Hepatocyte (in vitro differentiated cells): ENCODE data around the gene UTP15. TPM values are rescaled to one million over a fixed set of nuclear protein-coding genes. Genes with fewer than 3 reads are reported as not detected.
A peak's percentile ranks its signal among the peaks of the same experiment; 100 is the strongest.

ENCODE experiments used
- DNase-seq: peaks from one replicate; pipeline ENCODE4 v3.0.0-alpha.2; 2016; ENCODE audit warnings: low spot score
- H2AFZ ChIP-seq: fragments of 200-600 bp; sonication (generic); 2 replicates; pipeline ENCODE4 v1.6.0; 2016; ENCODE audit warnings: antibody characterized with exemption, mild to moderate bottlenecking
- H3K27ac ChIP-seq: fragments of 200-600 bp; sonication (generic); 2 replicates; pipeline ENCODE4 v1.5.1; 2016; ENCODE audit warnings: mild to moderate bottlenecking
- H3K27me3 ChIP-seq: fragments of 200-600 bp; sonication (generic); 2 replicates; pipeline ENCODE4 v1.6.1; 2016
- H3K36me3 ChIP-seq: fragments of 200-600 bp; sonication (generic); replicated peaks from 2 replicates; pipeline ENCODE4 v1.5.1; 2016; ENCODE audit warnings: low read depth; ENCODE audit not compliant: insufficient read depth
- H3K4me1 ChIP-seq: fragments of 200-600 bp; sonication (generic); 2 replicates; pipeline ENCODE4 v1.5.1; 2016; ENCODE audit warnings: mild to moderate bottlenecking, moderate library complexity; ENCODE audit not compliant: insufficient read depth
- H3K4me2 ChIP-seq: fragments of 200-600 bp; sonication (generic); 2 replicates; pipeline ENCODE4 v1.6.0; 2016
- H3K4me3 ChIP-seq: fragments of 200-600 bp; sonication (generic); 2 replicates; pipeline ENCODE4 v1.5.1; 2016; ENCODE audit warnings: mild to moderate bottlenecking
- H3K79me2 ChIP-seq: fragments of 200-600 bp; sonication (generic); 2 replicates; pipeline ENCODE4 v1.6.0; 2017; ENCODE audit warnings: mild to moderate bottlenecking
- H3K9me2 ChIP-seq: fragments of 200-600 bp; sonication (generic); replicated peaks from 2 replicates; pipeline ENCODE4 v1.6.0; 2017; ENCODE audit warnings: mild to moderate bottlenecking; ENCODE audit not compliant: insufficient read depth
- H3K9me3 ChIP-seq: fragments of 200-600 bp; sonication (generic); 2 replicates; pipeline ENCODE4 v1.5.1; 2016; ENCODE audit warnings: low read depth, mild to moderate bottlenecking
- H4K20me1 ChIP-seq: fragments of 200-600 bp; sonication (generic); 2 replicates; pipeline ENCODE4 v1.6.0; 2016; ENCODE audit warnings: mild to moderate bottlenecking; ENCODE audit not compliant: insufficient read depth, poor library complexity, severe bottlenecking
- EZH2 ChIP-seq: fragments of 200-600 bp; sonication (generic); IDR thresholded peaks from 2 replicates; pipeline ENCODE4 v1.6.1; 2016; ENCODE audit warnings: antibody characterized with exemption, mild to moderate bottlenecking, borderline replicate concordance
- EZH2phosphoT487 ChIP-seq: fragments of 200-600 bp; sonication (generic); IDR thresholded peaks from one replicate; pipeline ENCODE4 v1.6.1; 2018; ENCODE audit warnings: antibody characterized with exemption, mild to moderate bottlenecking, low read depth, moderate library complexity; ENCODE audit not compliant: unreplicated experiment, severe bottlenecking
- WGBS: methylation state at CpG from one replicate; pipeline ENCODE4 v1.1.6; 2016; ENCODE audit warnings: low lambda C conversion rate; ENCODE audit errors: missing lambda C conversion rate; 5-methylcytosine and 5-hydroxymethylcytosine counted together
- polyA plus RNA-seq: library from polyadenylated mRNA; unstranded; fragments of >200 nt; fragmentation: Nextera tagmentation; extraction: Ambion mirVana; gene quantifications from 2 replicates; pipeline ENCODE4 v1.2.1, GENCODE V29; 2016
- total RNA-seq: library from RNA; depleted of rRNA; stranded (reverse); fragments of >200 nt; gene quantifications from 2 replicates; pipeline ENCODE4 v1.2.3, GENCODE V29; 2014
- TF ChIP-seq, protein P1 (sequence below): fragments of 200-600 bp; sonication (generic); IDR thresholded peaks from 2 replicates; pipeline ENCODE4 v1.5.1; 2016; ENCODE audit warnings: antibody characterized with exemption, mild to moderate bottlenecking; ENCODE audit not compliant: poor library complexity

Gene UTP15
- total and polyA plus RNA-seq, 2 experiments from 2014 or later = 11.0 to 20.7 TPM

DNA sequence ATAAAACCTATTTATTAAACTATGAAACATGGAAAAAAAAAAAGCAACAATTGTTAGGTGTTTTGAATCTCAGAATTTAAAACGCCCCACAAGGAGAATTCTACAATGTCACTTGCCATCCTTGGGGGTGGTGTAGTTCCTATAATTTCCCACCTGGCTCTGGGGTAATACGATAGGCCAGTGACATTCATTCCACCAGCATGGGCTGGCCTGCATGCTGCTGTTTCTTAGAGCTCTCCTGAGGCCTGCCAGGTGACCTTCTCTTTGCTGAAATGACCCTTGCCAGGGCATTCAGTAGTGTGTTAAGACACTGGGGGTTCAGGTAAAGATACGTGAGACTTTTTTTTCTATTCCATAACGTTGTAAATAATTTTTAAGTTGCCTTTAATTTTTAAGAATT is 50.4 kb downstream of the UTP15 start:
- no peaks in the 10 kb centered on the region for H3K9me2 ChIP-seq
- WGBS = 85% methylated on average over 4 of the region's 4 CpGs
- H3K4me1 ChIP-seq = no peaks in the 10 kb centered on the region
- no peak overlapping the region for H3K4me3 ChIP-seq
- no peak for DNase-seq
- peaks cover 5% of the 10 kb centered on the region for H3K27me3 ChIP-seq
- no peak overlapping the region for H3K27ac ChIP-seq
- TF ChIP-seq EZH2 = no peak
- TF ChIP-seq EZH2phosphoT487 = no peak
- H4K20me1 ChIP-seq = no peaks in the 10 kb centered on the region
- no peak overlapping the region for H2AFZ ChIP-seq
- H3K79me2 ChIP-seq = no peaks in the 10 kb centered on the region
- no peak overlapping the region for H3K4me2 ChIP-seq
- no peaks in the 10 kb centered on the region for H3K36me3 ChIP-seq
- no peaks in the 10 kb centered on the region for H3K9me3 ChIP-seq

DNA sequence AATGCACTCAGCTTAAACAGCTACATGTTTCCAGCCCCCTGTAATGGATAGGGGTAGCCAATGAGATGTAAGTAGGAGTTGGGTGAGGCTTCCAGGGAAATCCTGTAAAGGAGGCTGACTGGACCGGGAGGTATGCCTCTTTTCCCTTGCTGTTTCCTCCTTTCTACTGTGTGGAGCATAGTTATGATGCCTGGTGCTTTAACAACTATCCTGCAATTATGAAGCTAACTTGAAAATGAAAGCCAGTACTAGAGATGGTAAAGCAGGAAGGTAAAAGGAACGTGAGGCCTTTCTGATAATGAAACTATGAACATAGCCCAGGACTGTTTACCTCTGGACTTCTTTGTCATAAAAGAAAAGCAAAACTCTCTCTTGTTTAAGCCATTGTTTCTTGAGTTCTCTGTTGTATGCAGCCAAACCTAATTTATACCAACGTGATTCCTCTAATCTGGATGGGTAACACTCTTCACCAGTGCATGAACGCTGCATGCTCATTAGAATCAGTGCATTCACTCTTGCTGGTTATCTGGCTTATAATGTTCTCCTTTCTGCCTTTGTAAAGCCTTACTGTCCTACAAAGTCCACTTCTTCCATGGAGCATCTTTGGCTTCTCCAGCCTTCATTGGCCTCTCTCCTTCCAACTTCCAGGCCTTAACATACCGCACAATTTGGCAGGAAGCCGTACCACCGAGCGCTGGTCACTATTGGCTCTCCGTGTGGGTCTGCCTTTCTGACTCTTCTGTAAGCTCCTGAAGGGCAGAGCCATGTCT is 52.2 kb downstream of the UTP15 start:
- 72% methylated on average over 9 of the region's 9 CpGs for WGBS
- H3K9me3 ChIP-seq = no peaks in the 10 kb centered on the region
- H3K4me3 ChIP-seq = no peak overlapping the region
- no peaks in the 10 kb centered on the region for H3K36me3 ChIP-seq
- H3K79me2 ChIP-seq = no peaks in the 10 kb centered on the region
- H3K27ac ChIP-seq = no peak overlapping the region
- H3K4me1 ChIP-seq = no peaks in the 10 kb centered on the region
- H3K27me3 ChIP-seq = peaks cover 5% of the 10 kb centered on the region
- no peak for TF ChIP-seq EZH2
- no peak for TF ChIP-seq EZH2phosphoT487
- TF ChIP-seq, protein P1, sequence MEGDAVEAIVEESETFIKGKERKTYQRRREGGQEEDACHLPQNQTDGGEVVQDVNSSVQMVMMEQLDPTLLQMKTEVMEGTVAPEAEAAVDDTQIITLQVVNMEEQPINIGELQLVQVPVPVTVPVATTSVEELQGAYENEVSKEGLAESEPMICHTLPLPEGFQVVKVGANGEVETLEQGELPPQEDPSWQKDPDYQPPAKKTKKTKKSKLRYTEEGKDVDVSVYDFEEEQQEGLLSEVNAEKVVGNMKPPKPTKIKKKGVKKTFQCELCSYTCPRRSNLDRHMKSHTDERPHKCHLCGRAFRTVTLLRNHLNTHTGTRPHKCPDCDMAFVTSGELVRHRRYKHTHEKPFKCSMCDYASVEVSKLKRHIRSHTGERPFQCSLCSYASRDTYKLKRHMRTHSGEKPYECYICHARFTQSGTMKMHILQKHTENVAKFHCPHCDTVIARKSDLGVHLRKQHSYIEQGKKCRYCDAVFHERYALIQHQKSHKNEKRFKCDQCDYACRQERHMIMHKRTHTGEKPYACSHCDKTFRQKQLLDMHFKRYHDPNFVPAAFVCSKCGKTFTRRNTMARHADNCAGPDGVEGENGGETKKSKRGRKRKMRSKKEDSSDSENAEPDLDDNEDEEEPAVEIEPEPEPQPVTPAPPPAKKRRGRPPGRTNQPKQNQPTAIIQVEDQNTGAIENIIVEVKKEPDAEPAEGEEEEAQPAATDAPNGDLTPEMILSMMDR = no peak
- H4K20me1 ChIP-seq = no peaks in the 10 kb centered on the region
- DNase-seq = peak; percentile 18
- no peaks in the 10 kb centered on the region for H3K9me2 ChIP-seq
- H2AFZ ChIP-seq = peak overlapping the region; percentile 60
- H3K4me2 ChIP-seq = peak overlapping the region; percentile 45

DNA sequence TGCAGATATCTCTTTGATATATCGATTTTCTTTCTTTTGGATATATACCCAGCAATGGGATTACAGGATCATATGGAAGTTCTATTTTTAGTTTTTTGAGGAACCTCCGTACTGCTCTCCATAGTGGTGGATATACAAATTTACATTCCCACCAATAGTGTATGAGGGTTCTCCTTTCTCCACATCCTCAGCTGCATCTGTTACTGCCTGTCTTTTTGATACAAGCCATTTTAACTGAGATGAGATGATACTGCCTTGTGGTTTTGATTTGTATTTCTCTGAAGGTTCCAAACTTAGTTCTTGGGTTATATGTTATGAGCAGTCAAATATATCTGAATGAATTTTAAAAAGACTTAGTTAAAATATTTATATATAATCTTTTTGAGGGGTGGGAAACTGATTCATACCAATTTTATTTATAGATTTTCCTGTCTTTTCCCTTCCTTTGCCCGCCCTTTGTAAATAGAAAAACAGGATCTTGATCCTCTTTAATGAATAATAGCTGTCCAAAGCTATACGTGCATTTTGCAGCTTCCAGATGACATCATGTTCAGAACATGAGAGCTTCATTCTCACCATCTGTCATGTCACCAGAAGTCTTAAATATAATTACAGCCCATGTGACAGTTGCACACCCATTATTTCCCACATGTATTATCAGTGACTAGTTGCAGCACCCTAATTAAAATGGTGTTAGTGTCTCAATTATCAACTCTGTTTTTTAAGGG is 54.2 kb downstream of the UTP15 start:
- peaks cover 5% of the 10 kb centered on the region for H3K27me3 ChIP-seq
- H3K79me2 ChIP-seq = no peaks in the 10 kb centered on the region
- H3K27ac ChIP-seq = no peak overlapping the region
- H3K4me2 ChIP-seq = no peak overlapping the region
- H4K20me1 ChIP-seq = no peaks in the 10 kb centered on the region
- H3K9me2 ChIP-seq = no peaks in the 10 kb centered on the region
- 68% methylated on average over 4 of the region's 4 CpGs for WGBS
- no peak overlapping the region for H3K4me3 ChIP-seq
- H3K9me3 ChIP-seq = no peaks in the 10 kb centered on the region
- TF ChIP-seq, protein P1 = no peak
- TF ChIP-seq EZH2 (no peak), EZH2phosphoT487 (no peak)
- H2AFZ ChIP-seq = no peak overlapping the region
- no peaks in the 10 kb centered on the region for H3K4me1 ChIP-seq
- no peaks in the 10 kb centered on the region for H3K36me3 ChIP-seq
- DNase-seq = no peak

DNA sequence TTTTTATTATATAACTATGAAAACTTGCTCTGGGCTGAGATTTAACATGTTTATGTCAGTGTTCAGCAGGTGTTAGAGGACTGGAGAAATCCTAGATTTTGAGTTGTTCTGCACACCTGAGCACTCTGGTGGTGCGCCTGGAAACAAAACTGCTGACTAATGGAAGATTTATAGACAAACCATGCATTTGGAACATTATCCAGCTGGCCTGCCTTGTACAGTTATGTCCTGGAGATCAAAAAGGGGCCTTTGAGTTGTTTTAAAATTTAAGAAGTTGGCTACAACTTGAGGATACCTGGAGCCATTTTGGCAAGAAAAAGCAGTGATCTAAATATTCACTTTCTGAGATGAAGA is 54.8 kb downstream of the UTP15 start:
- no peaks in the 10 kb centered on the region for H3K9me3 ChIP-seq
- H2AFZ ChIP-seq = no peak overlapping the region
- no peaks in the 10 kb centered on the region for H3K9me2 ChIP-seq
- H3K4me2 ChIP-seq = no peak overlapping the region
- peaks cover 7% of the 10 kb centered on the region for H3K27me3 ChIP-seq
- H3K79me2 ChIP-seq = no peaks in the 10 kb centered on the region
- no peaks in the 10 kb centered on the region for H4K20me1 ChIP-seq
- peaks cover 3% of the 10 kb centered on the region for H3K4me1 ChIP-seq
- WGBS = 65% methylated on average over 1 of the region's 1 CpG
- no peak overlapping the region for H3K4me3 ChIP-seq
- no peak overlapping the region for H3K27ac ChIP-seq
- TF ChIP-seq, protein P1 = no peak
- TF ChIP-seq EZH2 = no peak
- no peak for TF ChIP-seq EZH2phosphoT487
- DNase-seq = no peak
- no peaks in the 10 kb centered on the region for H3K36me3 ChIP-seq
